Effector memory CD8-positive, alpha-beta T cell (primary cell): ENCODE measurements around the gene MYO18B.

ENCODE experiments used
- ATAC-seq: fragments of 150-1000 bp; cut with Tn5 transposase; replicated peaks from 2 replicates; pipeline ENCODE4 v1.10.0; 2021; ENCODE audit warnings: mild to moderate bottlenecking, moderate library complexity
- DNase-seq, 3 experiments: peaks; one replicate each; pipeline ENCODE4 v3.0.0; 2021
- H3K27ac Mint-ChIP-seq, 2 donors: one replicate each; pipeline ENCODE4 v1.8.0; 2022; ENCODE audit warnings: mild to moderate bottlenecking in 2 of 2, mixed read lengths in 2 of 2, moderate library complexity in 2 of 2
- H3K27me3 Mint-ChIP-seq, 2 donors: one replicate each; pipeline ENCODE4 v1.8.0; 2022; ENCODE audit warnings: mixed read lengths in 2 of 2
- H3K36me3 Mint-ChIP-seq: one replicate; pipeline ENCODE4 v1.8.0; 2022; ENCODE audit warnings: mild to moderate bottlenecking, moderate library complexity, mixed read lengths; ENCODE audit not compliant: insufficient read depth
- H3K4me1 Mint-ChIP-seq, 2 donors: one replicate each; pipeline ENCODE4 v1.8.0; 2022; ENCODE audit warnings: low read depth in 2 of 2, mixed read lengths in 2 of 2
- H3K4me3 Mint-ChIP-seq, 2 donors: one replicate each; pipeline ENCODE4 v1.8.0; 2022; ENCODE audit warnings: mild to moderate bottlenecking in 2 of 2, mixed read lengths in 2 of 2, moderate library complexity in 2 of 2
- H3K9me3 Mint-ChIP-seq, 2 donors: one replicate each; pipeline ENCODE4 v1.8.0; 2022; ENCODE audit warnings: mixed read lengths in 2 of 2

Gene MYO18B

GRCh38 chr22:25852223-25852622 lies 110.2 kb downstream of the MYO18B start:
- Mint-ChIP-seq H3K27ac (no peak overlapping the region), H3K4me1 (no peaks in the 10 kb centered on the region), H3K9me3 (no peaks in the 10 kb centered on the region), H3K36me3 (peaks cover 4% of the 10 kb centered on the region), H3K4me3 (no peak overlapping the region), H3K27me3 (peaks cover 9 to 35% of the 10 kb centered on the region in 2 donors)
- DNase-seq (no peak), ATAC-seq (no peak)

GRCh38 chr22:25853078-25853477 lies 111.1 kb downstream of the MYO18B start:
- H3K9me3 Mint-ChIP-seq, result no peaks in the 10 kb centered on the region
- peaks cover 4% of the 10 kb centered on the region for H3K36me3 Mint-ChIP-seq
- no peak overlapping the region for H3K27ac Mint-ChIP-seq
- no peak overlapping the region for H3K4me3 Mint-ChIP-seq
- peaks cover 9 to 35% of the 10 kb centered on the region in 2 donors for H3K27me3 Mint-ChIP-seq
- no peak for ATAC-seq
- no peak for DNase-seq
- no peaks in the 10 kb centered on the region for H3K4me1 Mint-ChIP-seq

- Mint-ChIP-seq H3K36me3 (peaks cover 4% of the 10 kb centered on the region), H3K27ac (no peak overlapping the region), H3K27me3 (peaks cover 9 to 29% of the 10 kb centered on the region in 2 donors), H3K9me3 (no peaks in the 10 kb centered on the region), H3K4me3 (no peak overlapping the region), H3K4me1 (no peaks in the 10 kb centered on the region)
- DNase-seq (no peak), ATAC-seq (no peak)
These were observed 111.7 kb downstream of the MYO18B start for GRCh38 chr22:25853501-25854284.

GRCh38 chr22:25869771-25870170 lies 127.8 kb downstream of the MYO18B start:
- Mint-ChIP-seq H3K36me3 (no peaks in the 10 kb centered on the region), H3K4me1 (no peaks in the 10 kb centered on the region), H3K27ac (no peak overlapping the region), H3K9me3 (no peaks in the 10 kb centered on the region), H3K4me3 (no peak overlapping the region), H3K27me3 (peaks cover 8 to 11% of the 10 kb centered on the region in 2 donors)
- DNase-seq (no peak), ATAC-seq (no peak)

- Mint-ChIP-seq H3K4me3 (no peak overlapping the region), H3K9me3 (no peaks in the 10 kb centered on the region), H3K36me3 (no peaks in the 10 kb centered on the region), H3K4me1 (no peaks in the 10 kb centered on the region), H3K27me3 (peaks cover 15 to 26% of the 10 kb centered on the region in 2 donors), H3K27ac (no peak overlapping the region)
- no peak for DNase-seq
- ATAC-seq, result no peak
These were observed 132.3 kb downstream of the MYO18B start for GRCh38 chr22:25874327-25874726.

- Mint-ChIP-seq H3K4me1 (no peaks in the 10 kb centered on the region), H3K4me3 (no peak overlapping the region), H3K36me3 (no peaks in the 10 kb centered on the region), H3K27me3 (peaks cover 18 to 26% of the 10 kb centered on the region in 2 donors), H3K9me3 (no peaks in the 10 kb centered on the region), H3K27ac (no peak overlapping the region)
- DNase-seq, result no peak
- no peak for ATAC-seq
These were observed 133.5 kb downstream of the MYO18B start for GRCh38 chr22:25875461-25875860.

GRCh38 chr22:25876871-25877270 lies 134.9 kb downstream of the MYO18B start:
- no peaks in the 10 kb centered on the region for H3K4me1 Mint-ChIP-seq
- DNase-seq, result no peak
- no peaks in the 10 kb centered on the region for H3K9me3 Mint-ChIP-seq
- ATAC-seq, result no peak
- H3K27me3 Mint-ChIP-seq, result peaks cover 24 to 38% of the 10 kb centered on the region in 2 donors
- H3K27ac Mint-ChIP-seq, result no peak overlapping the region
- peaks cover 3% of the 10 kb centered on the region for H3K36me3 Mint-ChIP-seq
- no peak overlapping the region for H3K4me3 Mint-ChIP-seq

GRCh38 chr22:25878933-25879332 lies 136.9 kb downstream of the MYO18B start:
- DNase-seq, result no peak
- H3K27me3 Mint-ChIP-seq, result peaks cover 22 to 42% of the 10 kb centered on the region in 2 donors
- H3K4me3 Mint-ChIP-seq, result no peak overlapping the region
- H3K4me1 Mint-ChIP-seq, result no peaks in the 10 kb centered on the region
- no peak for ATAC-seq
- H3K27ac Mint-ChIP-seq, result no peak overlapping the region
- H3K9me3 Mint-ChIP-seq, result no peaks in the 10 kb centered on the region
- H3K36me3 Mint-ChIP-seq, result peaks cover 3% of the 10 kb centered on the region

GRCh38 chr22:25880524-25880923 lies 138.5 kb downstream of the MYO18B start:
- Mint-ChIP-seq H3K27me3 (peaks cover 29 to 38% of the 10 kb centered on the region in 2 donors), H3K9me3 (no peaks in the 10 kb centered on the region), H3K4me3 (no peak overlapping the region), H3K4me1 (no peaks in the 10 kb centered on the region), H3K36me3 (peaks cover 3% of the 10 kb centered on the region), H3K27ac (no peak overlapping the region)
- DNase-seq (no peak), ATAC-seq (no peak)

- Mint-ChIP-seq H3K36me3 (peaks cover 3% of the 10 kb centered on the region), H3K4me1 (no peaks in the 10 kb centered on the region), H3K9me3 (no peaks in the 10 kb centered on the region), H3K27me3 (peaks cover 30 to 34% of the 10 kb centered on the region in 2 donors), H3K27ac (no peak overlapping the region), H3K4me3 (no peak overlapping the region)
- ATAC-seq (no peak), DNase-seq (no peak)
These were observed 139.3 kb downstream of the MYO18B start for GRCh38 chr22:25881210-25881755.

- peaks cover 25% of the 10 kb centered on the region in 2 donors for H3K27me3 Mint-ChIP-seq
- peaks cover 3% of the 10 kb centered on the region for H3K36me3 Mint-ChIP-seq
- no peaks in the 10 kb centered on the region for H3K9me3 Mint-ChIP-seq
- H3K4me3 Mint-ChIP-seq, result no peak overlapping the region
- H3K27ac Mint-ChIP-seq, result no peak overlapping the region
- H3K4me1 Mint-ChIP-seq, result no peaks in the 10 kb centered on the region
- ATAC-seq, result no peak
- DNase-seq, result no peak
These were observed 140.4 kb downstream of the MYO18B start for GRCh38 chr22:25882360-25882759.

- no peaks in the 10 kb centered on the region for H3K9me3 Mint-ChIP-seq
- H3K4me3 Mint-ChIP-seq, result no peak overlapping the region
- peaks cover 25 to 28% of the 10 kb centered on the region in 2 donors for H3K27me3 Mint-ChIP-seq
- H3K36me3 Mint-ChIP-seq, result peaks cover 3% of the 10 kb centered on the region
- DNase-seq (no peak), ATAC-seq (no peak)
- H3K27ac Mint-ChIP-seq, result no peak overlapping the region
- no peaks in the 10 kb centered on the region for H3K4me1 Mint-ChIP-seq
These were observed 141.6 kb downstream of the MYO18B start for GRCh38 chr22:25883482-25884033.

GRCh38 chr22:25884121-25884520 lies 142.1 kb downstream of the MYO18B start:
- Mint-ChIP-seq H3K9me3 (no peaks in the 10 kb centered on the region), H3K4me1 (no peaks in the 10 kb centered on the region), H3K27me3 (peaks cover 23 to 32% of the 10 kb centered on the region in 2 donors), H3K27ac (no peak overlapping the region), H3K36me3 (peaks cover 3% of the 10 kb centered on the region), H3K4me3 (no peak overlapping the region)
- DNase-seq, result no peak
- ATAC-seq, result no peak
